ENCODE results near the gene MMRN2. TPM values are rescaled to one million over a fixed set of nuclear protein-coding genes. Genes with fewer than 3 reads are reported as not detected.
A peak's percentile ranks its signal among the peaks of the same experiment; 100 is the strongest.
"Not testable (repeated sequence)": the region's sequence is repeated elsewhere in the genome, so short reads cannot be mapped to it uniquely, and the experiment has no call there.

Gene MMRN2
- polyA plus RNA-seq, 1 donor, result 7.2 TPM

- H3K27ac ChIP-seq (ENCODE audit: low read length), result no peak overlapping the region
Measured at GRCh38 chr10:86956195-86956847, 1.1 kb downstream of the MMRN2 start.

GRCh38 chr10:86955501-86956194, 1.8 kb downstream of the MMRN2 start:
- H3K27me3 ChIP-seq (ENCODE audit: control insufficient read depth, insufficient read depth, low read length), result no peaks in the 10 kb centered on the region
- WGBS (ENCODE audit: insufficient coverage, low lambda C conversion rate), result no CpG with 5 or more reads among the region's 16 CpGs
- no peak overlapping the region for H3K4me3 ChIP-seq (ENCODE audit: low read length)

More at GRCh38 chr10:86956195-86956847, 1.1 kb downstream of the MMRN2 start:
- Histone ChIP-seq H3K36me3 (ENCODE audit: control insufficient read depth, insufficient read depth, low read length) (no peaks in the 10 kb centered on the region), H3K27me3 (ENCODE audit: control insufficient read depth, insufficient read depth, low read length) (no peaks in the 10 kb centered on the region), H3K4me1 (ENCODE audit: control insufficient read depth, insufficient read depth, low read length) (peaks cover 12% of the 10 kb centered on the region), H3K9me3 (ENCODE audit: control insufficient read depth, low read depth, low read length) (peaks cover 14% of the 10 kb centered on the region), H3K4me3 (ENCODE audit: low read length) (no peak overlapping the region)
- DNase-seq, result no peak
- WGBS (ENCODE audit: insufficient coverage, low lambda C conversion rate), result no CpG with 5 or more reads among the region's 7 CpGs

GRCh38 chr10:86954681-86955500, 2.5 kb downstream of the MMRN2 start:
- Histone ChIP-seq H3K36me3 (ENCODE audit: control insufficient read depth, insufficient read depth, low read length) (no peaks in the 10 kb centered on the region), H3K27me3 (ENCODE audit: control insufficient read depth, insufficient read depth, low read length) (no peaks in the 10 kb centered on the region), H3K4me3 (ENCODE audit: low read length) (no peak overlapping the region), H3K27ac (ENCODE audit: low read length) (no peak overlapping the region), H3K4me1 (ENCODE audit: control insufficient read depth, insufficient read depth, low read length) (peaks cover 12% of the 10 kb centered on the region), H3K9me3 (ENCODE audit: control insufficient read depth, low read depth, low read length) (peaks cover 14% of the 10 kb centered on the region)
- DNase-seq, result no peak
- no CpG with 5 or more reads among the region's 13 CpGs for WGBS (ENCODE audit: insufficient coverage, low lambda C conversion rate)

More at GRCh38 chr10:86955501-86956194, 1.8 kb downstream of the MMRN2 start:
- Histone ChIP-seq H3K36me3 (ENCODE audit: control insufficient read depth, insufficient read depth, low read length) (no peaks in the 10 kb centered on the region), H3K4me1 (ENCODE audit: control insufficient read depth, insufficient read depth, low read length) (peaks cover 12% of the 10 kb centered on the region), H3K27ac (ENCODE audit: low read length) (no peak overlapping the region), H3K9me3 (ENCODE audit: control insufficient read depth, low read depth, low read length) (peaks cover 14% of the 10 kb centered on the region)
- no peak for DNase-seq

- peak; percentile 41 to 49 for DNase-seq
Measured at GRCh38 chr10:86953747-86954680, 3.4 kb downstream of the MMRN2 start.

GRCh38 chr10:86952697-86953096, 4.7 kb downstream of the MMRN2 start:
- DNase-seq; H3K27me3 ChIP-seq (ENCODE audit: control insufficient read depth, insufficient read depth, low read length); H3K4me1 ChIP-seq (ENCODE audit: control insufficient read depth, insufficient read depth, low read length); H3K36me3 ChIP-seq (ENCODE audit: control insufficient read depth, insufficient read depth, low read length); H3K4me3 ChIP-seq (ENCODE audit: low read length); H3K27ac ChIP-seq (ENCODE audit: low read length): not testable (repeated sequence)
- 90% methylated on average over 2 of the region's 10 CpGs for WGBS (ENCODE audit: insufficient coverage, low lambda C conversion rate)
- H3K9me3 ChIP-seq (ENCODE audit: control insufficient read depth, low read depth, low read length), result peaks cover 14% of the 10 kb centered on the region

More at GRCh38 chr10:86953747-86954680, 3.4 kb downstream of the MMRN2 start:
- Histone ChIP-seq H3K27ac (ENCODE audit: low read length) (no peak overlapping the region), H3K4me1 (ENCODE audit: control insufficient read depth, insufficient read depth, low read length) (peaks cover 6% of the 10 kb centered on the region), H3K27me3 (ENCODE audit: control insufficient read depth, insufficient read depth, low read length) (no peaks in the 10 kb centered on the region), H3K9me3 (ENCODE audit: control insufficient read depth, low read depth, low read length) (peaks cover 14% of the 10 kb centered on the region), H3K4me3 (ENCODE audit: low read length) (no peak overlapping the region), H3K36me3 (ENCODE audit: control insufficient read depth, insufficient read depth, low read length) (no peaks in the 10 kb centered on the region)
- no CpG with 5 or more reads among the region's 15 CpGs for WGBS (ENCODE audit: insufficient coverage, low lambda C conversion rate)

- no peaks in the 10 kb centered on the region for H3K27me3 ChIP-seq (ENCODE audit: control insufficient read depth, insufficient read depth, low read length)
- peaks cover 6% of the 10 kb centered on the region for H3K4me1 ChIP-seq (ENCODE audit: control insufficient read depth, insufficient read depth, low read length)
- no peak for DNase-seq
- H3K4me3 ChIP-seq (ENCODE audit: low read length), result no peak overlapping the region
- WGBS (ENCODE audit: insufficient coverage, low lambda C conversion rate), result 100% methylated on average over 3 of the region's 7 CpGs
- peaks cover 14% of the 10 kb centered on the region for H3K9me3 ChIP-seq (ENCODE audit: control insufficient read depth, low read depth, low read length)
- H3K27ac ChIP-seq (ENCODE audit: low read length), result no peak overlapping the region
- no peaks in the 10 kb centered on the region for H3K36me3 ChIP-seq (ENCODE audit: control insufficient read depth, insufficient read depth, low read length)
Measured at GRCh38 chr10:86952106-86952505, 5.3 kb downstream of the MMRN2 start.

GRCh38 chr10:86951184-86951761, 6.1 kb downstream of the MMRN2 start:
- Histone ChIP-seq H3K27ac (ENCODE audit: low read length) (no peak overlapping the region), H3K4me3 (ENCODE audit: low read length) (no peak overlapping the region), H3K4me1 (ENCODE audit: control insufficient read depth, insufficient read depth, low read length) (peaks cover 6% of the 10 kb centered on the region), H3K27me3 (ENCODE audit: control insufficient read depth, insufficient read depth, low read length) (peaks cover 5% of the 10 kb centered on the region), H3K9me3 (ENCODE audit: control insufficient read depth, low read depth, low read length) (peaks cover 14% of the 10 kb centered on the region), H3K36me3 (ENCODE audit: control insufficient read depth, insufficient read depth, low read length) (no peaks in the 10 kb centered on the region)
- no peak for DNase-seq

- H3K9me3 ChIP-seq (ENCODE audit: control insufficient read depth, low read depth, low read length), result peaks cover 14% of the 10 kb centered on the region
- no CpG with 5 or more reads among the region's 1 CpG for WGBS (ENCODE audit: insufficient coverage, low lambda C conversion rate)
- H3K4me1 ChIP-seq (ENCODE audit: control insufficient read depth, insufficient read depth, low read length), result peaks cover 6% of the 10 kb centered on the region
- no peak overlapping the region for H3K27ac ChIP-seq (ENCODE audit: low read length)
- DNase-seq, result no peak
- H3K36me3 ChIP-seq (ENCODE audit: control insufficient read depth, insufficient read depth, low read length), result no peaks in the 10 kb centered on the region
- H3K27me3 ChIP-seq (ENCODE audit: control insufficient read depth, insufficient read depth, low read length), result peaks cover 11% of the 10 kb centered on the region
- H3K4me3 ChIP-seq (ENCODE audit: low read length), result no peak overlapping the region
Measured at GRCh38 chr10:86950349-86950748, 7.1 kb downstream of the MMRN2 start.

- H3K4me3 ChIP-seq (ENCODE audit: low read length); H3K36me3 ChIP-seq (ENCODE audit: control insufficient read depth, insufficient read depth, low read length); H3K4me1 ChIP-seq (ENCODE audit: control insufficient read depth, insufficient read depth, low read length); H3K27ac ChIP-seq (ENCODE audit: low read length); DNase-seq: not testable (repeated sequence)
- peaks cover 20% of the 10 kb centered on the region for H3K27me3 ChIP-seq (ENCODE audit: control insufficient read depth, insufficient read depth, low read length)
- no CpG with 5 or more reads among the region's 4 CpGs for WGBS (ENCODE audit: insufficient coverage, low lambda C conversion rate)
- H3K9me3 ChIP-seq (ENCODE audit: control insufficient read depth, low read depth, low read length), result peaks cover 12% of the 10 kb centered on the region
Measured at GRCh38 chr10:86947806-86948205, 9.6 kb downstream of the MMRN2 start.
